GM23338 (cell line): ENCODE data around the gene TNFRSF1A. TPM values are rescaled to one million over a fixed set of nuclear protein-coding genes. Genes with fewer than 3 reads are reported as not detected.

Source experiments
- ATAC-seq: fragments of 200-7000 bp; cut with Tn5 transposase; 3 replicates; pipeline ENCODE4 v1.9.1; 2020
- DNase-seq: peaks from one replicate; pipeline ENCODE4 v3.0.0-alpha.2; 2015; ENCODE audit warnings: low spot score
- H2AFZ ChIP-seq: fragments of 200-600 bp; sonication (generic); 2 replicates; pipeline ENCODE4 v1.8.0; 2016; ENCODE audit warnings: antibody characterized with exemption, mild to moderate bottlenecking, moderate library complexity
- H3F3A ChIP-seq: fragments of 200-600 bp; sonication (generic); replicated peaks from 2 replicates; pipeline ENCODE4 v1.8.0; 2017; ENCODE audit warnings: antibody characterized with exemption, mixed run types, low read depth
- H3K27ac ChIP-seq: fragments of 200-600 bp; sonication (generic); 2 replicates; pipeline ENCODE4 v1.6.1; 2016; ENCODE audit warnings: low read depth
- H3K27me3 ChIP-seq: fragments of 200-600 bp; sonication (generic); 2 replicates; pipeline ENCODE4 v1.8.0; 2016; ENCODE audit warnings: mild to moderate bottlenecking, mixed run types, moderate library complexity; ENCODE audit not compliant: insufficient read depth
- H3K36me3 ChIP-seq: fragments of 200-600 bp; sonication (generic); 2 replicates; pipeline ENCODE4 v1.8.0; 2016; ENCODE audit warnings: mild to moderate bottlenecking; ENCODE audit not compliant: insufficient read depth
- H3K4me1 ChIP-seq: fragments of 200-600 bp; sonication (generic); 2 replicates; pipeline ENCODE4 v1.8.0; 2016; ENCODE audit warnings: mild to moderate bottlenecking, moderate library complexity; ENCODE audit not compliant: insufficient read depth
- H3K4me2 ChIP-seq: fragments of 200-600 bp; sonication (generic); 2 replicates; pipeline ENCODE4 v1.7.1; 2017; ENCODE audit warnings: mixed run types
- H3K4me3 ChIP-seq: fragments of 200-600 bp; sonication (generic); 2 replicates; pipeline ENCODE4 v1.6.1; 2016; ENCODE audit warnings: mixed run types
- H3K79me2 ChIP-seq: fragments of 200-600 bp; sonication (generic); replicated peaks from 2 replicates; pipeline ENCODE4 v1.8.0; 2017; ENCODE audit warnings: mild to moderate bottlenecking; ENCODE audit not compliant: insufficient read depth
- H3K9me2 ChIP-seq: fragments of 200-600 bp; sonication (generic); 2 replicates; pipeline ENCODE4 v1.8.0; 2017; ENCODE audit not compliant: insufficient read depth
- H4K20me1 ChIP-seq: fragments of 200-600 bp; sonication (generic); replicated peaks from 2 replicates; pipeline ENCODE4 v1.8.0; 2017; ENCODE audit warnings: mild to moderate bottlenecking; ENCODE audit not compliant: insufficient read depth
- H3K27ac Mint-ChIP-seq: 2 replicates; pipeline ENCODE4 v1.8.0; 2020; ENCODE audit warnings: inconsistent platforms, mild to moderate bottlenecking, moderate library complexity, mixed read lengths
- H3K27me3 Mint-ChIP-seq: 3 replicates; pipeline ENCODE4 v1.8.0; 2022; ENCODE audit warnings: low read depth, mild to moderate bottlenecking, moderate library complexity, mixed read lengths, inconsistent platforms; ENCODE audit not compliant: insufficient read depth, poor library complexity
- H3K36me3 Mint-ChIP-seq: 3 replicates; pipeline ENCODE4 v1.8.0; 2021; ENCODE audit warnings: low read depth, mild to moderate bottlenecking, inconsistent platforms, moderate library complexity, mixed read lengths
- H3K4me1 Mint-ChIP-seq: 3 replicates; pipeline ENCODE4 v1.8.0; 2020; ENCODE audit warnings: mild to moderate bottlenecking, inconsistent platforms, mixed read lengths
- H3K4me3 Mint-ChIP-seq: 3 replicates; pipeline ENCODE4 v1.8.0; 2021; ENCODE audit warnings: moderate library complexity, mild to moderate bottlenecking, inconsistent platforms, mixed read lengths
- H3K9me3 Mint-ChIP-seq: 3 replicates; pipeline ENCODE4 v1.8.0; 2020; ENCODE audit warnings: moderate library complexity, mild to moderate bottlenecking, inconsistent platforms, mixed read lengths
- CREB1 ChIP-seq: fragments of 250-450 bp; sonication (Bioruptor Pico); IDR thresholded peaks from 2 replicates; pipeline ENCODE4 v1.5.0; 2020; ENCODE audit warnings: low read depth, mild to moderate bottlenecking, moderate library complexity
- CTCF ChIP-seq, 2 experiments: fragments of 200-600 bp in 1 of 2; sonication (generic) in 1 of 2; conservative IDR thresholded peaks; 2 replicates each; pipeline versions ENCODE4 v1.5.1 to v1.6.1; 2016 to 2017; ENCODE audit warnings: antibody characterized with exemption in 2 of 2, low read depth in 2 of 2, mild to moderate bottlenecking in 2 of 2, moderate library complexity in 1 of 2
- ETS1 ChIP-seq: IDR thresholded peaks from 2 replicates; pipeline ENCODE4 v1.6.1; 2016; ENCODE audit warnings: antibody characterized with exemption
- EZH2 ChIP-seq: fragments of 200-600 bp; sonication (generic); IDR thresholded peaks from one replicate; pipeline ENCODE4 v1.8.0; 2017; ENCODE audit warnings: antibody characterized with exemption, mild to moderate bottlenecking, low read depth; ENCODE audit not compliant: unreplicated experiment
- EZH2phosphoT487 ChIP-seq: fragments of 200-600 bp; sonication (generic); IDR thresholded peaks from one replicate; pipeline ENCODE4 v1.8.1; 2018; ENCODE audit warnings: antibody characterized with exemption; ENCODE audit not compliant: unreplicated experiment
- JUNB ChIP-seq: IDR thresholded peaks from one replicate; pipeline ENCODE4 v1.6.1; 2016; ENCODE audit warnings: antibody characterized with exemption; ENCODE audit not compliant: unreplicated experiment
- NANOG ChIP-seq: IDR thresholded peaks from 2 replicates; pipeline ENCODE4 v1.6.1; 2016; ENCODE audit warnings: antibody characterized with exemption, borderline replicate concordance
- POLR2AphosphoS5 ChIP-seq: IDR thresholded peaks from 2 replicates; pipeline ENCODE4 v1.6.1; 2016; ENCODE audit warnings: antibody characterized with exemption, low read depth
- STAT1 ChIP-seq: IDR thresholded peaks from one replicate; pipeline ENCODE4 v1.6.1; 2016; ENCODE audit warnings: antibody characterized with exemption; ENCODE audit not compliant: unreplicated experiment
- ZNF114 ChIP-seq: fragments of 250-450 bp; sonication (Bioruptor Pico); IDR thresholded peaks from 2 replicates; pipeline ENCODE4 v1.5.0; 2020; ENCODE audit warnings: mild to moderate bottlenecking, moderate library complexity
- ZNF331 ChIP-seq: fragments of 250-450 bp; sonication (Bioruptor Pico); IDR thresholded peaks from 2 replicates; pipeline ENCODE4 v1.5.0; 2020; ENCODE audit warnings: low read depth, mild to moderate bottlenecking, moderate library complexity
- ZNF462 ChIP-seq: fragments of 250-450 bp; sonication (Bioruptor Pico); IDR thresholded peaks from 2 replicates; pipeline ENCODE4 v1.5.0; 2020; ENCODE audit warnings: mild to moderate bottlenecking, moderate library complexity
- polyA plus RNA-seq: library from polyadenylated mRNA; unstranded; fragments of >200 nt; fragmentation: Nextera tagmentation; extraction: Ambion mirVana; gene quantifications from 2 replicates; pipeline ENCODE4 v1.2.1, GENCODE V29; 2016
- total RNA-seq: library from RNA; depleted of rRNA; stranded (reverse); fragments of >200 nt; shearing (Covaris generic); gene quantifications from 2 replicates; pipeline ENCODE4 v1.2.3, GENCODE V29; 2014

Gene TNFRSF1A
- total and polyA plus RNA-seq, 2 experiments from 2014 or later: 24.3 to 43.4 TPM

- TF ChIP-seq EZH2phosphoT487: no peak
Observed at GRCh38 chr12:6382371-6382770, 40.5 kb upstream of the TNFRSF1A start (continued).

GRCh38 chr12:6380141-6381121 is 38.6 kb upstream of the TNFRSF1A start:
- no peak for DNase-seq
- Mint-ChIP-seq H3K9me3 (no peaks in the 10 kb centered on the region), H3K36me3 (no peaks in the 10 kb centered on the region), H3K27ac (no peak overlapping the region), H3K27me3 (peaks cover 23% of the 10 kb centered on the region), H3K4me1 (peaks cover 61% of the 10 kb centered on the region), H3K4me3 (no peak overlapping the region)
- H3K79me2 ChIP-seq: no peaks in the 10 kb centered on the region
- no peaks in the 10 kb centered on the region; the same call in 1 of the 2 replicates for H3K36me3 ChIP-seq
- H3K4me2 ChIP-seq: no peak overlapping the region
- peaks cover 40% of the 10 kb centered on the region for H3K4me1 ChIP-seq
- H3K9me2 ChIP-seq: no peaks in the 10 kb centered on the region
- no peak overlapping the region for H2AFZ ChIP-seq
- H3K27ac ChIP-seq: no peak overlapping the region
- H3F3A ChIP-seq: peaks cover 2% of the 10 kb centered on the region; the same call in 1 of the 2 replicates
- peaks cover 21% of the 10 kb centered on the region for H3K27me3 ChIP-seq
- ATAC-seq: no peak
- H4K20me1 ChIP-seq: no peaks in the 10 kb centered on the region
- no peak overlapping the region for H3K4me3 ChIP-seq
- no peak for TF ChIP-seq ZNF331 (CRISPR knock-in tag)
- TF ChIP-seq ZNF462 (CRISPR knock-in tag): no peak
- no peak for TF ChIP-seq CREB1 (CRISPR knock-in tag)
- no peak for TF ChIP-seq EZH2
- TF ChIP-seq POLR2AphosphoS5: no peak
- no peak for TF ChIP-seq CTCF (conservative IDR thresholded peaks at IDR 0.05; ENCODE audit: low read depth in 2 of 2)
- no peak for TF ChIP-seq NANOG
- TF ChIP-seq EZH2phosphoT487: no peak
- TF ChIP-seq JUNB: no peak
- no peak for TF ChIP-seq STAT1
- TF ChIP-seq ETS1: no peak
- no peak for TF ChIP-seq ZNF114
